ENCODE data around the gene AKAP9. TPM values are rescaled to one million over a fixed set of nuclear protein-coding genes. Genes with fewer than 3 reads are reported as not detected.
A peak's percentile ranks its signal among the peaks of the same experiment; 100 is the strongest.

AKAP9 gene
- total RNA-seq, 1 donor, result 56.5 TPM

DNA sequence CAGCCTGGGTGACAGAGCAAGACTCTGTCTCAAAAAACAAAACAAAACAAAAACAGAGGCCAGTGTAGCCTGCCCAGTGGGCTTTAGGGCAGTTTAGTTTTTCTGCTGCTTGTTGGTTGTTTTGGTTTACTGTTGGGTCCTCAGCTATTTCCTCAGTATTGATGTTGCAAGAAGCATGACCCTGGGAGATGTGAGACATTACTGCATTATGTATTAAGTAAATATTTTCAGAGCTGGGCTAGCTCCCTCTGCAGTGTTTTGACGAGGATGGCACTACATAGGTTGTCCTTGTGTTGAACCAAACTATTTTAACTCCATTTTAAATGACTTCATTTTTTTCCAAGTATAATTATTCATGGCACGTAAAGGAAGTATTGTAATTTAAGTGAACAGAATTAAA lies 4.8 kb downstream of the AKAP9 start:
- Histone ChIP-seq H3K4me1 (ENCODE audit: insufficient read depth, low read length) (peaks cover 9% of the 10 kb centered on the region), H3K9me3 (ENCODE audit: low read depth, low read length) (no peaks in the 10 kb centered on the region), H3K4me2 (ENCODE audit: insufficient read depth, low read length) (peak overlapping the region; percentile 28), H3K36me3 (ENCODE audit: insufficient read depth, low read length) (no peaks in the 10 kb centered on the region), H3K79me2 (ENCODE audit: insufficient read depth, low read length) (peaks cover 83% of the 10 kb centered on the region), H2AFZ (ENCODE audit: low read length) (no peak overlapping the region), H3K27me3 (ENCODE audit: insufficient read depth, low read length) (no peaks in the 10 kb centered on the region), H4K20me1 (ENCODE audit: insufficient read depth, low read length) (peaks cover 24% of the 10 kb centered on the region), H3K4me3 (ENCODE audit: insufficient read depth, low read length) (no peak overlapping the region), H3K27ac (ENCODE audit: low read depth, low read length) (peak overlapping the region; percentile 29)
- DNase-seq (ENCODE audit: insufficient read length, low spot score, missing footprints), result peak; percentile 74
- TF ChIP-seq, protein P1, sequence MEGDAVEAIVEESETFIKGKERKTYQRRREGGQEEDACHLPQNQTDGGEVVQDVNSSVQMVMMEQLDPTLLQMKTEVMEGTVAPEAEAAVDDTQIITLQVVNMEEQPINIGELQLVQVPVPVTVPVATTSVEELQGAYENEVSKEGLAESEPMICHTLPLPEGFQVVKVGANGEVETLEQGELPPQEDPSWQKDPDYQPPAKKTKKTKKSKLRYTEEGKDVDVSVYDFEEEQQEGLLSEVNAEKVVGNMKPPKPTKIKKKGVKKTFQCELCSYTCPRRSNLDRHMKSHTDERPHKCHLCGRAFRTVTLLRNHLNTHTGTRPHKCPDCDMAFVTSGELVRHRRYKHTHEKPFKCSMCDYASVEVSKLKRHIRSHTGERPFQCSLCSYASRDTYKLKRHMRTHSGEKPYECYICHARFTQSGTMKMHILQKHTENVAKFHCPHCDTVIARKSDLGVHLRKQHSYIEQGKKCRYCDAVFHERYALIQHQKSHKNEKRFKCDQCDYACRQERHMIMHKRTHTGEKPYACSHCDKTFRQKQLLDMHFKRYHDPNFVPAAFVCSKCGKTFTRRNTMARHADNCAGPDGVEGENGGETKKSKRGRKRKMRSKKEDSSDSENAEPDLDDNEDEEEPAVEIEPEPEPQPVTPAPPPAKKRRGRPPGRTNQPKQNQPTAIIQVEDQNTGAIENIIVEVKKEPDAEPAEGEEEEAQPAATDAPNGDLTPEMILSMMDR (IDR thresholded peaks at IDR 0.05; ENCODE audit: extremely low read depth, low read depth, low read length), result peak; percentile 37

DNA sequence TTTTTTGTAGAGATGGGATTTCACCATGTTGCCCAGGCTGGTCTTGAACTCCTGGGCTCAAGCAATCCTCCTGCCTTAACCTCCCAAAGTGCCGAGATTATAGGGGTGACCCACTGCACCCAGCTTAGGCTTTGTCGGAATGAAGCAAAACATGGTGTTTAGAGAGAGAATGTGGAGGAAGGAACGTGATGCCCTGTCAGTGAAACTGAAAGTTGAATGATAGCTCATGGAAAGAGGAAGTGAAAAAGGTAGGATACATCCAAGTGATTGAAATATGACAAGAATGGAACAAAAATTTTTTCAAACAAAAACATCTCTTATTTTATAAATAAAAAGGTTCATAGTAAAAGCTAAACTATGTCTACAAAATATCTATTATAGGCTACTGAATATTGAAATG lies 5.9 kb downstream of the AKAP9 start:
- TF ChIP-seq, protein P1 (IDR thresholded peaks at IDR 0.05; ENCODE audit: extremely low read depth, low read depth, low read length), result no peak
- Histone ChIP-seq H3K36me3 (ENCODE audit: insufficient read depth, low read length) (no peaks in the 10 kb centered on the region), H3K27ac (ENCODE audit: low read depth, low read length) (no peak overlapping the region), H2AFZ (ENCODE audit: low read length) (no peak overlapping the region), H3K9me3 (ENCODE audit: low read depth, low read length) (no peaks in the 10 kb centered on the region), H3K79me2 (ENCODE audit: insufficient read depth, low read length) (peaks cover 80% of the 10 kb centered on the region), H3K4me2 (ENCODE audit: insufficient read depth, low read length) (no peak overlapping the region), H3K4me3 (ENCODE audit: insufficient read depth, low read length) (no peak overlapping the region), H4K20me1 (ENCODE audit: insufficient read depth, low read length) (peaks cover 26% of the 10 kb centered on the region), H3K27me3 (ENCODE audit: insufficient read depth, low read length) (no peaks in the 10 kb centered on the region), H3K4me1 (ENCODE audit: insufficient read depth, low read length) (peaks cover 9% of the 10 kb centered on the region)
- DNase-seq (ENCODE audit: insufficient read length, low spot score, missing footprints), result no peak

DNA sequence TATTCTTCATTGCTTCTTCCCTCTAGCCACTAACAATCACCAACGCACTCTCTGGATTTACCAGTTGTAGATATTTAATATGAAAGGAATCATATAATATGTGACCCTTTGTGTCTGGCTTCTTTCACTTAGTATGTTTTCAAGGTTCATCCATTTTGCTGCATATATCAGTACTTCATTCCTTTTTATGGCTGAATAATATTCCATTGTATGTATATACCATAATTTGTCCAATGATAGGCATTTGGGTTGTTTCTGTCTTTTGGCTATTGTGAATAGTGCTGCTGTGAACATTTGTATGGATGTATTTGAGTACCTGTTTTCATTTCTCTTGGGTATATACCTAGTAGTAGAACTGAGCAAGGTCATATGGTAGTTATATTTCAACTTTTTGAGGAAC lies 7.3 kb downstream of the AKAP9 start:
- Histone ChIP-seq H3K79me2 (ENCODE audit: insufficient read depth, low read length) (peaks cover 80% of the 10 kb centered on the region), H2AFZ (ENCODE audit: low read length) (no peak overlapping the region), H3K4me2 (ENCODE audit: insufficient read depth, low read length) (no peak overlapping the region), H3K36me3 (ENCODE audit: insufficient read depth, low read length) (no peaks in the 10 kb centered on the region), H4K20me1 (ENCODE audit: insufficient read depth, low read length) (peaks cover 30% of the 10 kb centered on the region), H3K27me3 (ENCODE audit: insufficient read depth, low read length) (no peaks in the 10 kb centered on the region), H3K27ac (ENCODE audit: low read depth, low read length) (no peak overlapping the region), H3K4me3 (ENCODE audit: insufficient read depth, low read length) (no peak overlapping the region), H3K4me1 (ENCODE audit: insufficient read depth, low read length) (peaks cover 9% of the 10 kb centered on the region), H3K9me3 (ENCODE audit: low read depth, low read length) (no peaks in the 10 kb centered on the region)
- TF ChIP-seq, protein P1 (IDR thresholded peaks at IDR 0.05; ENCODE audit: extremely low read depth, low read depth, low read length), result no peak
- DNase-seq (ENCODE audit: insufficient read length, low spot score, missing footprints), result no peak

DNA sequence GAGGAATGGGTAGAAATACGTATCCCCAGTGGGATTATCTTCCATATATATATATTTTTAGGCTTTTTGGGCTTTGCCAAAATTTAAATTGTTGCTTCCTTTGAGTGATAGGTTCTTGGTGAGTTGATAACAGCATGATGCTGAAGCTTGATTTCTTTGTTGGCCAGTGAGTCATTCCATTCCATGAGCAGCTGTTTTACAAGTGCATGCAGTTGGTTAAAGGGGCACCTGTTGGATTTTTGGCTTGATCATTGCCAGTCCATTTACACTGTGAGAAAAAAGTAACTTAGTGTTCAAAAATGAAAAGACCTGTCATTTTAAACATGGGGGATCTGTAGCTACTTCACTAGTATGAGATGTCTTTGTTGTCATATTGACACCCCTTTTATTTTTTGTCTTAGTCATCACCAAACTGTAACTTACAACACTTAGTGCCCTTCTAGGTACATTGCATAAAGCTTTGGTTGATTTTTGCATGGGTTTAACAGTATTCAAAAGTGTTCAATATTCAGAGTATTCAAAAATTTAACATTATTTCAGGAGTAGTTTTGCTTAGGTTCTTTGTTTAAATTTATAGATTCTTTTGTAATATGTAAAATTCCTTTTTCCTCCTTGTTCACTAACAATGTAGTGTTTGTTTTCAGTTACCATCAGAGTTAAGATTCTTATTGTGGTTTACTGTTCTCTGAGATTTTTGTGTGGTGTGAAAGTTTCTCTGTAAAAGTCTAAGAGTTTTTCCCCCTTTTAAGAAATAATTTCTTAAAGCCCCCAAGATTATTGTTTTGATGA lies 8.8 kb downstream of the AKAP9 start:
- TF ChIP-seq, protein P1 (IDR thresholded peaks at IDR 0.05; ENCODE audit: extremely low read depth, low read depth, low read length), result no peak
- Histone ChIP-seq H3K4me1 (ENCODE audit: insufficient read depth, low read length) (peaks cover 14% of the 10 kb centered on the region), H3K27me3 (ENCODE audit: insufficient read depth, low read length) (no peaks in the 10 kb centered on the region), H3K9me3 (ENCODE audit: low read depth, low read length) (no peaks in the 10 kb centered on the region), H3K4me2 (ENCODE audit: insufficient read depth, low read length) (no peak overlapping the region), H3K36me3 (ENCODE audit: insufficient read depth, low read length) (no peaks in the 10 kb centered on the region), H2AFZ (ENCODE audit: low read length) (no peak overlapping the region), H3K79me2 (ENCODE audit: insufficient read depth, low read length) (peaks cover 86% of the 10 kb centered on the region), H4K20me1 (ENCODE audit: insufficient read depth, low read length) (peaks cover 38% of the 10 kb centered on the region), H3K4me3 (ENCODE audit: insufficient read depth, low read length) (no peak overlapping the region), H3K27ac (ENCODE audit: low read depth, low read length) (no peak overlapping the region)
- DNase-seq (ENCODE audit: insufficient read length, low spot score, missing footprints), result peak; percentile 64
